Gastroesophageal sphincter (tissue), 4 donors: ENCODE data around the gene BCAS3. TPM values are rescaled to one million over a fixed set of nuclear protein-coding genes. Genes with fewer than 3 reads are reported as not detected.

Experiments
- ATAC-seq: fragments of 150-250 bp; one replicate; pipeline ENCODE4 v1.9.1; 2016; ENCODE audit warnings: mild to moderate bottlenecking, moderate library complexity
- H3K27ac ChIP-seq, 4 donors: fragments of 200-600 bp; sonication (generic) in 3 of 4; 1 replicate in 3 of 4; 2 replicates in 1 of 4; pipeline ENCODE4 v1.5.1; 2016 to 2019
- H3K27me3 ChIP-seq: fragments of 200-600 bp; sonication (generic); one replicate; pipeline ENCODE4 v1.5.1; 2019
- H3K36me3 ChIP-seq, 2 donors: fragments of 200-600 bp; sonication (generic); one replicate each; pipeline ENCODE4 v1.5.1; 2019; ENCODE audit warnings: control low read depth in 1 of 2
- H3K4me1 ChIP-seq, 3 donors: fragments of 200-600 bp; sonication (generic); 1 replicate in 2 of 3; 2 replicates in 1 of 3; pipeline ENCODE4 v1.5.1; 2016 to 2019; ENCODE audit warnings: control low read depth in 2 of 3
- H3K4me3 ChIP-seq, 2 donors: fragments of 200-600 bp; sonication (generic); one replicate each; pipeline ENCODE4 v1.5.1; 2019; ENCODE audit warnings: mild to moderate bottlenecking in 1 of 2, moderate library complexity in 1 of 2
- H3K9me3 ChIP-seq, 3 donors: fragments of 200-600 bp; sonication (generic); one replicate each; pipeline ENCODE4 v1.5.1; 2017 to 2019; ENCODE audit warnings: control low read depth in 2 of 3
- EP300 ChIP-seq: sonication (generic); formaldehyde crosslinking; IDR thresholded peaks from one replicate; pipeline ENCODE4 v1.6.1; 2017; ENCODE audit warnings: antibody characterized with exemption, mild to moderate bottlenecking
- POLR2A ChIP-seq, 2 donors: fragments of 450-650 bp; IDR thresholded peaks; one replicate each; pipeline ENCODE4 v1.6.1; 2017; ENCODE audit warnings: antibody characterized with exemption in 2 of 2, mild to moderate bottlenecking in 2 of 2, moderate library complexity in 1 of 2
- POLR2AphosphoS5 ChIP-seq: sonication (generic); formaldehyde crosslinking; IDR thresholded peaks from one replicate; pipeline ENCODE4 v1.6.1; 2017; ENCODE audit warnings: antibody characterized with exemption
- WGBS, 2 donors: methylation state at CpG; one replicate each; pipeline ENCODE4 v1.1.5; 2018; ENCODE audit warnings: low coverage in 1 of 2; 5-methylcytosine and 5-hydroxymethylcytosine counted together
- total RNA-seq, 4 donors: library from RNA; depleted of rRNA; stranded (reverse); fragments of >200 nt; gene quantifications; one replicate each; pipeline ENCODE4 v1.1.0, GENCODE V29; 2016
- TF ChIP-seq, protein P1 (sequence below), 4 experiments: fragments of 200-600 bp in 2 of 4; fragments of 450-650 bp in 2 of 4; sonication (generic) in 1 of 4; IDR thresholded peaks; one replicate each; pipeline ENCODE4 v1.5.1; 2017 to 2019; ENCODE audit warnings: antibody characterized with exemption in 4 of 4, mild to moderate bottlenecking in 2 of 4, moderate library complexity in 2 of 4

The BCAS3 gene
- total RNA-seq, 4 donors from 2014 or later = 18.8 to 37.0 (median 34.5) TPM

DNA sequence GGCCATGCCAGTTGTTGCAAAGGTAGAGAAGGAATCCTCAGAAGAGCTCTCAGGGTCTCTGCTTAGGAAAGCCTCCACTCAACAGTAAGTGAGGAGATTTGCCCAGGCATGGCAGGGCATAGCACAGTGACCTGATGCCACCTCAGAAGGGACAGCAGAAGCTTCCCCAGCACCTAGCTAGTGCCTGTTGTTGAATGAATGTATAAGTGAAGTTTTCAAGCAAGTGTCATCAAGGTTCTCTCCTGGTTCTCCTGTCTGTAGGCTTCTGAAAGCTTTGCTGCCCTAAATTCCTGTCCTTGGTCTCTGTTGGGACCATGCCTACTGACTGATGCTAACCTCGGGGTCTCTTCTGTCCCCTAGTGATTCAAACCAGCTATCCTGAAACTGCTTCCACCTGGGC, 607.1 kb downstream of the BCAS3 start:
- Histone ChIP-seq H3K9me3 (no peaks in the 10 kb centered on the region), H3K4me1 (peaks cover 0 to 40% (median 11%) of the 10 kb centered on the region in 3 donors), H3K4me3 (no peak overlapping the region), H3K36me3 (no peaks in the 10 kb centered on the region), H3K27ac (no peak overlapping the region), H3K27me3 (no peaks in the 10 kb centered on the region)
- no peak for TF ChIP-seq POLR2AphosphoS5
- no peak for TF ChIP-seq EP300
- TF ChIP-seq POLR2A (IDR thresholded peaks at IDR 0.05) = no peak
- TF ChIP-seq, protein P1, sequence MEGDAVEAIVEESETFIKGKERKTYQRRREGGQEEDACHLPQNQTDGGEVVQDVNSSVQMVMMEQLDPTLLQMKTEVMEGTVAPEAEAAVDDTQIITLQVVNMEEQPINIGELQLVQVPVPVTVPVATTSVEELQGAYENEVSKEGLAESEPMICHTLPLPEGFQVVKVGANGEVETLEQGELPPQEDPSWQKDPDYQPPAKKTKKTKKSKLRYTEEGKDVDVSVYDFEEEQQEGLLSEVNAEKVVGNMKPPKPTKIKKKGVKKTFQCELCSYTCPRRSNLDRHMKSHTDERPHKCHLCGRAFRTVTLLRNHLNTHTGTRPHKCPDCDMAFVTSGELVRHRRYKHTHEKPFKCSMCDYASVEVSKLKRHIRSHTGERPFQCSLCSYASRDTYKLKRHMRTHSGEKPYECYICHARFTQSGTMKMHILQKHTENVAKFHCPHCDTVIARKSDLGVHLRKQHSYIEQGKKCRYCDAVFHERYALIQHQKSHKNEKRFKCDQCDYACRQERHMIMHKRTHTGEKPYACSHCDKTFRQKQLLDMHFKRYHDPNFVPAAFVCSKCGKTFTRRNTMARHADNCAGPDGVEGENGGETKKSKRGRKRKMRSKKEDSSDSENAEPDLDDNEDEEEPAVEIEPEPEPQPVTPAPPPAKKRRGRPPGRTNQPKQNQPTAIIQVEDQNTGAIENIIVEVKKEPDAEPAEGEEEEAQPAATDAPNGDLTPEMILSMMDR (IDR thresholded peaks at IDR 0.05) = no peak
- WGBS, 2 donors = 100% methylated on average over 1 of the region's 1 CpG; no CpG with 5 or more reads in 1 of the 2 donors
- no peak for ATAC-seq

DNA sequence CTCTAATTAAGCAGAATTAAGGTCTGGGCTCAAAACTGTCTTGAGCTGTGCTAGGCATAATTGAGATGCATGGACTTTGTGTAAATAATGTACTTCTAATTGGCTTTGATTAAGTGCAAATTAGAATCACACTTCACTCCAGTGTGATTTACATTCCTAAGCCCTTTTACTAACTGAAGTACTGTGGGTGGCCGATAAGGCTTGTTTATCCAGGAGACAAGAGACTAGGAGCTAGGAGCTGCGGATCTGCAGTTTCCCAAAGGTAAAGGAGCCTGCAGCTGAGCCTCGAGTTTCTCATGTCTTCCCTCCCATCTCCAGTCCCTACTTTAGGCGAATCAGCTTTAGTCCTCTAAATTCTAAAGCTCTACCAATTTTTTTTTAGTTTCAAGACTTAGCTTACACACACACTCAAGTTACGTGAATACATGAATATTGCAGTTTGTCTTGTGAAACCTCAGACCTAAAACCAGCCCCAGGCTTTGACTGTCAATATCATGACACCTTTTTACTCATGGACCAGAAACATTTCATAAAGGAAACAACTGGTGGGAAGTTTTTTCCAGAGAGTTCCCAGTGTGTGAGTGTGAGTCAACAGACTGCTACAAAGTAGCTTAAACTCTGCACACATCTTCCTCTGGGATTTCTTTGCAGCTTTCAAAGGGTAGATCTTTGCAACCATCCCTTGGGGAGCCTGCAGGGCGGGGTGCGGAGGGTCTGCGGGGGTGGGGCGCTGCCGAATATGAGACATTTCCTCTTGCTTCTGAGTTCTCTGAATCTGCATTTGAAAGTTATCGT, 608.1 kb downstream of the BCAS3 start:
- Histone ChIP-seq H3K36me3 (no peaks in the 10 kb centered on the region), H3K27ac (no peak overlapping the region), H3K4me1 (peaks cover 0 to 47% (median 11%) of the 10 kb centered on the region in 3 donors), H3K4me3 (no peak overlapping the region), H3K27me3 (no peaks in the 10 kb centered on the region), H3K9me3 (no peaks in the 10 kb centered on the region)
- ATAC-seq = no peak
- TF ChIP-seq POLR2AphosphoS5 (no peak), EP300 (no peak), POLR2A (IDR thresholded peaks at IDR 0.05) (no peak)
- TF ChIP-seq, protein P1 (IDR thresholded peaks at IDR 0.05) = no peak
- 39 to 40% methylated on average over 5 to 11 of the region's 11 CpGs for WGBS, 2 donors

DNA sequence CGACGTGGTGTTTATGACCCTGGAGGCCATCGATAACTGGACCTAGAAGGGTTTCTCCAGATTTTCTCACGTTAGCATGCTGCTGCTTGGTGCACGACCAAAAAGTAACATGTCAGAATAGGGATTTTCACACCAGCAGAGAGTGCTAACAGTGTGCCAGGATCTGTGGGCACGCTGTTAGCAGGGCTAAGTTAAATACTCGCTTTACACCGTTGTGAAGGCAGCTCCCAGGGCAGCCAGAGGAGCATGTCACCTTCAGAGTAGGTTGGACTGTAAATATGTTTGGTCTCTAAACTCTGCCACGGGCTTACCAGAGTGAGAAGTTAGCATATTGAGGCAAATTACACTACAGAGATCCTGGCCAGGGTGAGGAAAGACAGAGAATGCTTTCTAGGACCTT, 608.8 kb downstream of the BCAS3 start:
- H3K9me3 ChIP-seq = no peaks in the 10 kb centered on the region
- H3K36me3 ChIP-seq = no peaks in the 10 kb centered on the region
- 83% methylated on average over 1 of the region's 9 CpGs; no CpG with 5 or more reads in 1 of the 2 donors for WGBS, 2 donors
- H3K27me3 ChIP-seq = no peaks in the 10 kb centered on the region
- H3K27ac ChIP-seq = no peak overlapping the region
- TF ChIP-seq EP300 (no peak), POLR2A (IDR thresholded peaks at IDR 0.05) (no peak), POLR2AphosphoS5 (no peak)
- TF ChIP-seq, protein P1 (IDR thresholded peaks at IDR 0.05) = no peak
- ATAC-seq = no peak
- H3K4me3 ChIP-seq = no peak overlapping the region
- peaks cover 2 to 55% (median 16%) of the 10 kb centered on the region in 3 donors for H3K4me1 ChIP-seq

DNA sequence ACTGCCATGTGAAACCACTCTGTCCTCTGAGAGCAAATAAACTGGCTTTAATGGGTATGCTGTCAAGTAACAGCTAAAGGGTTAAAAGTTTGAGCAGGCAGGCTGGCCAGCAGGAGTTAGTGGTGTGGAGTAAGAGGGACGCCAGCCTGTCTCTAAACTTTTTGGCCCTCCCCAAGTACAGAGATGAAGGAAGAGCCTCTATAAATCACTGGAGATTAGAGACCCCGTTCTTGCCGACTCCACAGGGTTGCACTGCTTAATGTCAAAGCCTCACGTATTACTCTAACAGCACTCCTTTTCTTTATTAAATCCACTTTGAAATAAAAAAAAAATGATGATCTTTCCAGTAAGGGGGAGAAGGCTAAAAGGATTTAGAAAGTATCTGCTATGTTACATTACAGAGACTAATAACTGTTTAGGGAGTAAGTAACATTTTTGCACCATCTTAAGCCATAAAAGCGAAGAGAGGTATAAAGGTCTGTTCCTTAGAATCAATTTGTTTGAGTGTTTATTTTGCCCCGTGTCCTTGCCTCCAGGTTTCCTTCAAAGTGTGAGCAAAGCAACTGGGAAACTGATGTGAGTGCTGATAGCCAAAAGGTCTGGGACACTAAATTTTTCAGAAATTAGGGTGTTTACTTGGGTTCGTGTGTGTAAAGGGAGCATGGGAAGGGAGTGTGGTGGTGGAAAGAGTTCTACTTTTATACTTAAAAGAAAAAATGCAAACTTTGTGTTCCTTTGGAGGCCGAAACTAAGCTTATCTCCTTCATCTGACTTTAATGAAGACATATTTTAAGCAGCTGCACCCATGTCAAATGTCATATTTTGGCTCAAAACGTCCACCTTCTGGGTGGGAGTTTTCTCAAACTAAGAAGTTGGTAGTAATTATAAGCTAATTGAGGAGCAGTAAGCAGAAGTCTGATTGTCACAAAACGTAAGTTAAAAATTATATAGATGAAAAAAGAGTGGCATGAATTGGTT, 612.0 kb downstream of the BCAS3 start:
- TF ChIP-seq POLR2A (IDR thresholded peaks at IDR 0.05) = no peak
- TF ChIP-seq POLR2AphosphoS5 = peak; percentile 18
- TF ChIP-seq, protein P1 (IDR thresholded peaks at IDR 0.05) = no peak
- H3K36me3 ChIP-seq = no peaks in the 10 kb centered on the region
- WGBS, 2 donors = 33 to 47% methylated on average over 10 of the region's 10 CpGs
- no peak overlapping the region for H3K4me3 ChIP-seq
- H3K4me1 ChIP-seq = peaks cover 4 to 76% (median 22%) of the 10 kb centered on the region in 3 donors
- ATAC-seq = no peak
- no peaks in the 10 kb centered on the region for H3K9me3 ChIP-seq
- peak overlapping the region in 3 of 4 donors; percentile 47 to 69 (median 56) for H3K27ac ChIP-seq
- H3K27me3 ChIP-seq = no peaks in the 10 kb centered on the region
